Endodermal cell (in vitro differentiated cells): ENCODE measurements around the gene RNFT2. TPM values are rescaled to one million over a fixed set of nuclear protein-coding genes. Genes with fewer than 3 reads are reported as not detected.
A peak's percentile ranks its signal among the peaks of the same experiment; 100 is the strongest.

Experiments used
- DNase-seq: peaks from one replicate; pipeline ENCODE4 v3.0.0-alpha.2; 2017
- H3K27ac ChIP-seq: 2 replicates; pipeline ENCODE4 v1.5.1; 2013; ENCODE audit warnings: mild to moderate bottlenecking, low read depth, low read length, moderate library complexity
- H3K27me3 ChIP-seq: 2 replicates; pipeline ENCODE4 v1.6.1; 2013; ENCODE audit warnings: mild to moderate bottlenecking, low read length, moderate library complexity; ENCODE audit not compliant: insufficient read depth, control insufficient read depth, poor library complexity, severe bottlenecking
- H3K36me3 ChIP-seq: 2 replicates; pipeline ENCODE4 v1.7.0; 2013; ENCODE audit warnings: mild to moderate bottlenecking, low read length, moderate library complexity; ENCODE audit not compliant: control insufficient read depth, insufficient read depth
- H3K4me1 ChIP-seq: one replicate; pipeline ENCODE4 v1.7.0; 2013; ENCODE audit warnings: low read length; ENCODE audit not compliant: control insufficient read depth, insufficient read depth
- H3K4me3 ChIP-seq: 2 replicates; pipeline ENCODE4 v1.5.1; 2013; ENCODE audit warnings: mild to moderate bottlenecking, low read length, moderate library complexity
- H3K9ac ChIP-seq: 2 replicates; pipeline ENCODE4 v1.6.1; 2013; ENCODE audit warnings: mild to moderate bottlenecking, low read length, moderate library complexity; ENCODE audit not compliant: poor library complexity, severe bottlenecking; ENCODE audit errors: extremely low read depth
- H3K9me3 ChIP-seq: 2 replicates; pipeline ENCODE4 v1.6.1; 2013; ENCODE audit warnings: mild to moderate bottlenecking, low read length, moderate library complexity; ENCODE audit not compliant: control insufficient read depth
- H3K27ac Mint-ChIP-seq: 2 replicates; pipeline ENCODE4 v1.8.0; 2020; ENCODE audit warnings: mixed read lengths
- H3K27me3 Mint-ChIP-seq: 2 replicates; pipeline ENCODE4 v1.8.0; 2021; ENCODE audit warnings: mild to moderate bottlenecking, mixed read lengths; ENCODE audit not compliant: insufficient read depth
- H3K36me3 Mint-ChIP-seq: 2 replicates; pipeline ENCODE4 v1.8.0; 2020; ENCODE audit warnings: low read depth, mixed read lengths
- H3K4me1 Mint-ChIP-seq: 2 replicates; pipeline ENCODE4 v1.8.0; 2020; ENCODE audit warnings: mixed read lengths
- H3K4me3 Mint-ChIP-seq: 2 replicates; pipeline ENCODE4 v1.8.0; 2020; ENCODE audit warnings: mild to moderate bottlenecking, moderate library complexity, mixed read lengths
- H3K9me3 Mint-ChIP-seq: 2 replicates; pipeline ENCODE4 v1.8.0; 2020; ENCODE audit warnings: mild to moderate bottlenecking, mixed read lengths
- WGBS, 2 experiments: methylation state at CpG; one replicate each; pipeline versions ENCODE4 v1.1.5 to v1.1.7; 2013; ENCODE audit warnings: missing lambda C conversion rate in 2 of 2, mixed read lengths in 1 of 2; ENCODE audit not compliant: insufficient coverage in 1 of 2, insufficient read length in 1 of 2; 5-methylcytosine and 5-hydroxymethylcytosine counted together
- total RNA-seq, 2 donors: library from RNA; stranded (reverse); fragmentation: NEBNext Ultra II Directional in 1 of 2; extraction: Animal tissue kit (Norgen Biotek cat#: 25700) in 1 of 2; gene quantifications; 2 replicates in 1 of 2; 3 replicates in 1 of 2; pipeline ENCODE4 v1.2.1, GENCODE V29; 2021
- TF ChIP-seq, protein P1 (sequence below): fragments of 200-600 bp; sonication (generic); conservative IDR thresholded peaks from 2 replicates; pipeline ENCODE4 v1.5.0; 2021; ENCODE audit warnings: antibody characterized with exemption, mild to moderate bottlenecking

RNFT2 gene
- total RNA-seq, 2 donors from 2014 or later = 28.0 to 51.2 TPM

- Mint-ChIP-seq H3K27ac (peak overlapping the region; percentile 100), H3K4me3 (peak overlapping the region; percentile 93), H3K27me3 (no peaks in the 10 kb centered on the region), H3K36me3 (no peaks in the 10 kb centered on the region), H3K4me1 (peaks cover 9% of the 10 kb centered on the region), H3K9me3 (no peaks in the 10 kb centered on the region)
- WGBS, 2 experiments = 81 to 85% methylated on average over 7 to 10 of the region's 11 CpGs
- Histone ChIP-seq H3K27ac (peak overlapping the region; percentile 100), H3K36me3 (no peaks in the 10 kb centered on the region), H3K4me3 (peak overlapping the region; percentile 91), H3K4me1 (no peaks in the 10 kb centered on the region), H3K27me3 (no peaks in the 10 kb centered on the region), H3K9ac (peak overlapping the region; percentile 98), H3K9me3 (no peaks in the 10 kb centered on the region)
- DNase-seq = peak; percentile 49
- TF ChIP-seq, protein P1, sequence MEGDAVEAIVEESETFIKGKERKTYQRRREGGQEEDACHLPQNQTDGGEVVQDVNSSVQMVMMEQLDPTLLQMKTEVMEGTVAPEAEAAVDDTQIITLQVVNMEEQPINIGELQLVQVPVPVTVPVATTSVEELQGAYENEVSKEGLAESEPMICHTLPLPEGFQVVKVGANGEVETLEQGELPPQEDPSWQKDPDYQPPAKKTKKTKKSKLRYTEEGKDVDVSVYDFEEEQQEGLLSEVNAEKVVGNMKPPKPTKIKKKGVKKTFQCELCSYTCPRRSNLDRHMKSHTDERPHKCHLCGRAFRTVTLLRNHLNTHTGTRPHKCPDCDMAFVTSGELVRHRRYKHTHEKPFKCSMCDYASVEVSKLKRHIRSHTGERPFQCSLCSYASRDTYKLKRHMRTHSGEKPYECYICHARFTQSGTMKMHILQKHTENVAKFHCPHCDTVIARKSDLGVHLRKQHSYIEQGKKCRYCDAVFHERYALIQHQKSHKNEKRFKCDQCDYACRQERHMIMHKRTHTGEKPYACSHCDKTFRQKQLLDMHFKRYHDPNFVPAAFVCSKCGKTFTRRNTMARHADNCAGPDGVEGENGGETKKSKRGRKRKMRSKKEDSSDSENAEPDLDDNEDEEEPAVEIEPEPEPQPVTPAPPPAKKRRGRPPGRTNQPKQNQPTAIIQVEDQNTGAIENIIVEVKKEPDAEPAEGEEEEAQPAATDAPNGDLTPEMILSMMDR = no peak
These were observed 80.3 kb downstream of the RNFT2 start for GRCh38 chr12:116818341-116818856.

DNA sequence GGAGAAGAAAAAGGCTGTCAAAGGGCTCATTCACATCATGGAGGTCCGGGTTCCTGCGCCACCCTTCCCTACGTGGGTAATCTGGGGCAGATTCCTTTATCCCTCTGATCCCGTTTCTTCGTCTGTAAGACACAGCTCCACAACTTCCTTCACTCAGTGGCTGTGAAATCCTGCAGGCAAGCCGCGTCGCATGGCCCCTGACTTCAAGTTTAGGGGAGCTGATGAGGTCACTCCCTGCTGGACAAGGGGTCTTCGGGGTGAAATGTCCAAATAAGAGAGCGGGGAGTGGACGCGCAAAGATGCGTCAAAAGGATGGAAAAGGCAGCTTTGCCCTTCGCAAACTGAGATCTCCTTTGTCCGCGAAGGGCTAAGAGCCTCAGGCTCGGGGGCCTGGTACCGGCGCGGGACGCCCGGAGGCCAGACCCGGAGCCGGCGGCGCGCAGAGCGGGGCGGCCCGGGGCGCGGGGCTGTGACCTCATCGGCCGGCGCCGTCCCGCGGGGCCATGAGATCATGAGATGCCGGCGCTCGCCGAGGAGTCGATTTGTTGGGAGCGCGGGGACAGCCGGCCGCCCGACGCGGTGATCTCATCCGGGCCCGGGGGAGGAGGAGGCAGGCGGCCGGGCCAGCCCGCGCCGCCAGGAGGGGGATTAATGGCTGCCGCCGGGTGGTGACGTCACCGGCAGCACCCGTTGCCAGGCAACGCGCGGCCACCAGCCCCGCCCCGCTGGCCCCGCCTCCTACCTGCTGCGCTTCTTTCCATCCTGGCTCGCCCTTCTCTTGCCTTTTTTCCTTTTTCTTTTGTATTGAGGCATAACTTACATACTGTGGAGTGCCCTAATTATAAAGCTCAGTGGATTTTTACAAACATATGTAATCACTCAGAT is 81.1 kb downstream of the RNFT2 start:
- Mint-ChIP-seq H3K27ac (peak overlapping the region; percentile 100), H3K4me1 (peaks cover 9% of the 10 kb centered on the region), H3K9me3 (no peaks in the 10 kb centered on the region), H3K27me3 (no peaks in the 10 kb centered on the region), H3K4me3 (peak overlapping the region; percentile 93), H3K36me3 (peaks cover 1% of the 10 kb centered on the region)
- Histone ChIP-seq H3K36me3 (no peaks in the 10 kb centered on the region), H3K4me3 (peak overlapping the region; percentile 91), H3K27me3 (no peaks in the 10 kb centered on the region), H3K4me1 (no peaks in the 10 kb centered on the region), H3K27ac (peak overlapping the region; percentile 100), H3K9me3 (no peaks in the 10 kb centered on the region), H3K9ac (peak overlapping the region; percentile 98)
- DNase-seq = peak; percentile 97
- TF ChIP-seq, protein P1 = no peak
- WGBS, 2 experiments = 0 to 2% methylated on average over 27 to 70 of the region's 70 CpGs

DNA sequence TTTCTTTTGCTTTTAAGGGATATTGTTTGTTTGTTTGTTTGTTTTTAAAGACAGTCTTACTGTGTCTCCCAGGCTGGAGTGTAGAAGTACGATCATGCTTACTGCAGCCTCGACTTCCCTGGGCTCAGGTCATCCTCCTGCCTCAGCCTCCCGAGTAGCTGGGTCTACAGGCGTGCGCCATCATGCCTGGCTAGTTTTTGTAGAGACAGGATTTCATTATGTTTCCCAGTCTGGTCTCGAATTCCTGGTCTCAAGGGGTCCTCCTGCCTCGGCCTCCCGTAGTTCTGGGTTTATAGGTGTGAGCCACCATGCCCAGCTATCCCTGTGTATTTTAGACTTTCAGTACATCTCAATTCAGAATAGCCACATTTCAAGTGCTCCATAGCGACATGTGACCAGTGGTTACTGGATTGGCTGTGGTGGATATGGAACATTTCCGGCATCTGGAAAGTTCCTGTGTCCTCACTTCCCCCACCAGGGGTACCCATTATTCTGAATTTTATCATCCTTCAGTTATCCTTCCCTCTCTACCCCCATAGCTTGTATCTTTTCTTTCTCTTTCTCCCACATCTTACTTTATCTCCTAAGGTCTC is 82.0 kb downstream of the RNFT2 start:
- Mint-ChIP-seq H3K4me3 (peak overlapping the region; percentile 93), H3K27ac (peak overlapping the region; percentile 59), H3K4me1 (peaks cover 9% of the 10 kb centered on the region), H3K36me3 (peaks cover 2% of the 10 kb centered on the region), H3K9me3 (no peaks in the 10 kb centered on the region), H3K27me3 (no peaks in the 10 kb centered on the region)
- H3K27me3 ChIP-seq = no peaks in the 10 kb centered on the region
- TF ChIP-seq, protein P1 = peak; percentile 16
- H3K9ac ChIP-seq = no peak overlapping the region
- WGBS, 2 experiments = 92 to 93% methylated on average over 6 to 10 of the region's 10 CpGs
- no peak for DNase-seq
- H3K4me3 ChIP-seq = no peak overlapping the region
- no peaks in the 10 kb centered on the region for H3K9me3 ChIP-seq
- no peaks in the 10 kb centered on the region for H3K36me3 ChIP-seq
- no peak overlapping the region for H3K27ac ChIP-seq
- H3K4me1 ChIP-seq = no peaks in the 10 kb centered on the region
